PC-3 (cell line): ENCODE data around the gene CDH13.

ENCODE experiments used
- CTCF ChIP-seq: fragments of 300-600 bp; sonication (generic); conservative IDR thresholded peaks from 2 replicates; pipeline ENCODE4 v1.5.1; 2017; ENCODE audit warnings: antibody characterized with exemption, low read depth, mild to moderate bottlenecking, low read length
- EZH2 ChIP-seq: fragments of 300-600 bp; sonication (generic); IDR thresholded peaks from one replicate; pipeline ENCODE4 v1.6.1; 2017; ENCODE audit warnings: antibody characterized with exemption, mild to moderate bottlenecking, low read length; ENCODE audit not compliant: unreplicated experiment
- EZH2phosphoT487 ChIP-seq: fragments of 300-600 bp; sonication (generic); IDR thresholded peaks from 2 replicates; pipeline ENCODE4 v1.6.1; 2018; ENCODE audit warnings: mild to moderate bottlenecking, antibody characterized with exemption, low read length, borderline replicate concordance

- TF ChIP-seq CTCF: no peak
- TF ChIP-seq EZH2: no peak
- TF ChIP-seq EZH2phosphoT487: no peak
These were observed 179.1 kb downstream of the CDH13 start for GRCh38 chr16:82805866-82806265.
